HL-60 (cell line): ENCODE data around the gene COIL.

ENCODE experiments used
- DNase-seq, 2 experiments: peaks; one replicate each; pipeline ENCODE4 v3.0.0-alpha.2; 2010 to 2020; ENCODE audit warnings: low read depth in 1 of 2, low spot score in 1 of 2
- H3K27ac ChIP-seq: fragments of 250-450 bp; sonication (Bioruptor Pico); replicated peaks from 2 replicates; pipeline ENCODE4 v1.5.1; 2020; ENCODE audit warnings: mild to moderate bottlenecking, moderate library complexity
- H3K27me3 ChIP-seq: fragments of 250-450 bp; sonication (Bioruptor Pico); 2 replicates; pipeline ENCODE4 v1.5.1; 2021; ENCODE audit warnings: mild to moderate bottlenecking, moderate library complexity; ENCODE audit not compliant: insufficient read depth, poor library complexity, severe bottlenecking
- H3K4me3 ChIP-seq: replicated peaks from 2 replicates; pipeline ENCODE4 v1.5.1; 2011; ENCODE audit warnings: mild to moderate bottlenecking, control low read depth, low read length; ENCODE audit not compliant: insufficient read depth
- CTCF ChIP-seq: IDR thresholded peaks from one replicate; pipeline ENCODE4 v1.5.1; 2011; ENCODE audit warnings: low read length, control low read depth, inconsistent platforms; ENCODE audit not compliant: insufficient read depth
- GABPA ChIP-seq: IDR thresholded peaks from 2 replicates; pipeline ENCODE4 v1.6.1; 2012; ENCODE audit warnings: low read depth
- POLR2AphosphoS5 ChIP-seq: IDR thresholded peaks from 2 replicates; pipeline ENCODE4 v1.6.1; 2012; ENCODE audit warnings: low read depth
- REST ChIP-seq: IDR thresholded peaks from 2 replicates; pipeline ENCODE4 v1.6.1; 2012; ENCODE audit warnings: low read depth; ENCODE audit not compliant: insufficient replicate concordance
- SPI1 ChIP-seq: IDR thresholded peaks from 2 replicates; pipeline ENCODE4 v1.6.1; 2012; ENCODE audit warnings: low read depth, mild to moderate bottlenecking, borderline replicate concordance

Gene COIL

GRCh38 chr17:56926270-56926669 is 34.6 kb downstream of the COIL start:
- Histone ChIP-seq H3K27ac (no peak overlapping the region), H3K27me3 (no peaks in the 10 kb centered on the region), H3K4me3 (no peak overlapping the region)
- DNase-seq: no peak
- TF ChIP-seq GABPA: no peak
- no peak for TF ChIP-seq POLR2AphosphoS5
- no peak for TF ChIP-seq SPI1
- no peak for TF ChIP-seq REST
- TF ChIP-seq CTCF: no peak

- DNase-seq: no peak
- H3K27ac ChIP-seq: no peak overlapping the region
- H3K4me3 ChIP-seq: no peak overlapping the region
- TF ChIP-seq CTCF (no peak), GABPA (no peak), POLR2AphosphoS5 (no peak), REST (no peak), SPI1 (no peak)
- no peaks in the 10 kb centered on the region for H3K27me3 ChIP-seq
Measured at GRCh38 chr17:56925088-56925487, 35.8 kb downstream of the COIL start.

- no peak for DNase-seq
- H3K27me3 ChIP-seq: no peaks in the 10 kb centered on the region
Measured at GRCh38 chr17:56919717-56920116, 41.1 kb downstream of the COIL start.

More at GRCh38 chr17:56919717-56920116, 41.1 kb downstream of the COIL start:
- H3K4me3 ChIP-seq: no peak overlapping the region
- H3K27ac ChIP-seq: peak overlapping the region; percentile 53
- TF ChIP-seq GABPA: no peak
- TF ChIP-seq REST: no peak
- TF ChIP-seq SPI1: no peak
- no peak for TF ChIP-seq CTCF
- TF ChIP-seq POLR2AphosphoS5: no peak
